Measurements from ENCODE around the gene C10orf53. TPM values are rescaled to one million over a fixed set of nuclear protein-coding genes. Genes with fewer than 3 reads are reported as not detected.

C10orf53 gene
- total and polyA plus RNA-seq, 2 experiments from 2014 or later = not detected

DNA sequence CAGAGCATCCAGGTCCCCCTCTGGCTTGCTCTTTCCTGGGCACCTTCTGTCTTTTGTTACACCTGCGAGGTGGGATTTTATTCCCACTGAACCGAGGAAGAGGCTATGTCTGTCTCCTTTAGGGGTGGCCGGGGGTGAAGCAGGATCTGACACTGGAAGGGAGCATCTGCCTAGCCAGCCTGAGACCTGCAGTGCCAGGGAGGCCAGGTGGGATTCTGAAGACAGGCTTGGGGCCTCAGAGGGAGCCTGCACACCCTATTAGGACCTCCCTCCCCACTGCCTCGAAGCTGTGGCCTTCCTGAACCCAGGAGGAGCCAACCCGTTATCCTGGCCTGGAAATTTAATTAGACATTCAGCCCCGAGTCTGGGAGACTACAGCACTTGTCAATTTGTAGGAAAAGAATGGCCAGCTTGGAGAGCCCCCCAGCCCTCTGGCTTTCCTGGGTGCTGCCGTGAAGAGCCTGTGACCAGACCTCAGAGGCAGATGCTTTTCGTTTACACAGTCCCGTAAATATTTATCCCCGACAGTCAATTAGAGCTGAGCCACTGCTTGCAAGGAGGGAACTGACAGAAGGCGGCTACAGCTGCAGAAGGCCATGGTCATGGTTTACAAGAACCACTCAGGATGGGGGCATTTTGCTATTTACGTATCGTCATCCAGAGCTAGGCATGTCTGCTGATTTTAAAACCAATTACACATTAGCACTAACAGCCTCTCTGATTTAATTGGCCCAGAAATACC lies 46.0 kb upstream of the C10orf53 start:
- no peak for DNase-seq (ENCODE audit: low spot score)
- TF ChIP-seq, protein P1, sequence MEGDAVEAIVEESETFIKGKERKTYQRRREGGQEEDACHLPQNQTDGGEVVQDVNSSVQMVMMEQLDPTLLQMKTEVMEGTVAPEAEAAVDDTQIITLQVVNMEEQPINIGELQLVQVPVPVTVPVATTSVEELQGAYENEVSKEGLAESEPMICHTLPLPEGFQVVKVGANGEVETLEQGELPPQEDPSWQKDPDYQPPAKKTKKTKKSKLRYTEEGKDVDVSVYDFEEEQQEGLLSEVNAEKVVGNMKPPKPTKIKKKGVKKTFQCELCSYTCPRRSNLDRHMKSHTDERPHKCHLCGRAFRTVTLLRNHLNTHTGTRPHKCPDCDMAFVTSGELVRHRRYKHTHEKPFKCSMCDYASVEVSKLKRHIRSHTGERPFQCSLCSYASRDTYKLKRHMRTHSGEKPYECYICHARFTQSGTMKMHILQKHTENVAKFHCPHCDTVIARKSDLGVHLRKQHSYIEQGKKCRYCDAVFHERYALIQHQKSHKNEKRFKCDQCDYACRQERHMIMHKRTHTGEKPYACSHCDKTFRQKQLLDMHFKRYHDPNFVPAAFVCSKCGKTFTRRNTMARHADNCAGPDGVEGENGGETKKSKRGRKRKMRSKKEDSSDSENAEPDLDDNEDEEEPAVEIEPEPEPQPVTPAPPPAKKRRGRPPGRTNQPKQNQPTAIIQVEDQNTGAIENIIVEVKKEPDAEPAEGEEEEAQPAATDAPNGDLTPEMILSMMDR (IDR thresholded peaks at IDR 0.05; ENCODE audit: poor library complexity) = no peak
- no peak for TF ChIP-seq EZH2phosphoT487 (IDR thresholded peaks at IDR 0.05; ENCODE audit: low read depth, severe bottlenecking, unreplicated experiment)
- TF ChIP-seq EZH2 (IDR thresholded peaks at IDR 0.05; ENCODE audit: borderline replicate concordance) = no peak

DNA sequence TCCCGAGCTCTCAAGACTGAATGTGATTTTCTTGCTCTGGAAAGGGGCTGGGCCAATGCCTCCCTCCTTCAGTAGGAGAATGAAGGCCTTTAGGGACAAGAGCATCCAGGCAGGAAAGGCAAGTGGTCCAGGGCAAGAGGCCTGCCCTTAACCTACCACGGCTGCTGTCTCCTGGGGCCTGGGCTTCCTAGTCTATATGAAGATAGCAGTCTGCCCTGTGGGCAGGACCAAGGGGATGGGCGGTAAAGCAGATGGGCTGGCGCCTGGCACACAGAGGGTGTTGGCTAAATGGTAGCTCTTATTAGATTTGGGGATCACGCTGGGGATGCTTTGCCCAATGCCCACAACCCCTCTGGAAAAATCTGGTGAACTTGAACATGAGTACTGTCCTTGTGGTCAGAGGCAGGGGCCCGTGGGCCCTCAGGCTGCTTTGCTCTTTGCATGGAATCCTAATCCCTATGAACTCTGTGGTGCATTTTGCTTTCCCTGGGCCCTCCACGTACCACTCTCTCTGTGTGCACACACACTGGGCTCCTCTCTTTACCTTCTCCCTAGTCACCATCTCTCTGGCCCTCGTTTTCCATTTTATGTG lies 45.3 kb upstream of the C10orf53 start:
- H3K4me2 ChIP-seq = no peak overlapping the region
- no peaks in the 10 kb centered on the region for H3K4me1 ChIP-seq (ENCODE audit: insufficient read depth)
- H3K79me2 ChIP-seq = no peaks in the 10 kb centered on the region
- DNase-seq (ENCODE audit: low spot score) = no peak
- no peak overlapping the region for H2AFZ ChIP-seq
- no peaks in the 10 kb centered on the region for H3K9me3 ChIP-seq (ENCODE audit: low read depth)
- TF ChIP-seq, protein P1 (IDR thresholded peaks at IDR 0.05; ENCODE audit: poor library complexity) = no peak
- TF ChIP-seq EZH2phosphoT487 (IDR thresholded peaks at IDR 0.05; ENCODE audit: low read depth, severe bottlenecking, unreplicated experiment) (no peak), EZH2 (IDR thresholded peaks at IDR 0.05; ENCODE audit: borderline replicate concordance) (no peak)
- 77% methylated on average over 8 of the region's 8 CpGs for WGBS (ENCODE audit: low lambda C conversion rate, missing lambda C conversion rate)
- no peaks in the 10 kb centered on the region for H3K9me2 ChIP-seq (replicated peaks; ENCODE audit: insufficient read depth)
- no peaks in the 10 kb centered on the region for H4K20me1 ChIP-seq (ENCODE audit: insufficient read depth, poor library complexity, severe bottlenecking)
- no peak overlapping the region for H3K4me3 ChIP-seq
- no peaks in the 10 kb centered on the region for H3K36me3 ChIP-seq (replicated peaks; ENCODE audit: insufficient read depth, low read depth)
- no peak overlapping the region for H3K27ac ChIP-seq
- peaks cover 31% of the 10 kb centered on the region for H3K27me3 ChIP-seq

More for the DNA sequence above, 46.0 kb upstream of the C10orf53 start:
- Histone ChIP-seq H3K4me2 (no peak overlapping the region), H3K27me3 (peaks cover 24% of the 10 kb centered on the region), H4K20me1 (ENCODE audit: insufficient read depth, poor library complexity, severe bottlenecking) (no peaks in the 10 kb centered on the region), H3K9me3 (ENCODE audit: low read depth) (no peaks in the 10 kb centered on the region), H3K79me2 (no peaks in the 10 kb centered on the region), H3K27ac (no peak overlapping the region), H3K4me1 (ENCODE audit: insufficient read depth) (no peaks in the 10 kb centered on the region), H2AFZ (no peak overlapping the region), H3K36me3 (replicated peaks; ENCODE audit: insufficient read depth, low read depth) (no peaks in the 10 kb centered on the region), H3K4me3 (no peak overlapping the region), H3K9me2 (replicated peaks; ENCODE audit: insufficient read depth) (no peaks in the 10 kb centered on the region)
- 49% methylated on average over 13 of the region's 13 CpGs for WGBS (ENCODE audit: low lambda C conversion rate, missing lambda C conversion rate)

DNA sequence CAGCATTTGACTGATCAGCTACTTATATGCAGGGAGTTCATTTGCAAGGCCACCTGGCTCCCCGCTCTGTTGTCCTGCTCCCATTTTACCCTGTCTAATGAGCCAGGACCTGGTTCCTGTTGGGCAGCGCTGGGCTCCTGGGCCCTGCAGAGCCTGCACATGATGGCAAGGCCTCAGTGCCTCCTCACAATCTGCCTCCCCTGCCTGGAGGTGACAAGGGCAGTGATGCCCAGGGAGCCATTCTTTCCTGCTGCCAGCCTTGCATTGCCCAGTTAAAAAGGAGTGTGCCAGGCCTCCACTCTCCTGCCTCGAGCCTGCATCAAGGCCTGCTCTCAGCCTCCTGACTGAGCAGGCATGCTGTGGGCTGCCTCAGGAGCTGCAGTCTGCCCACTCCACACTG lies 37.1 kb upstream of the C10orf53 start:
- Histone ChIP-seq H2AFZ (no peak overlapping the region), H3K36me3 (replicated peaks; ENCODE audit: insufficient read depth, low read depth) (no peaks in the 10 kb centered on the region), H3K79me2 (no peaks in the 10 kb centered on the region), H3K9me2 (replicated peaks; ENCODE audit: insufficient read depth) (no peaks in the 10 kb centered on the region), H3K4me3 (no peak overlapping the region), H3K27me3 (peaks cover 34% of the 10 kb centered on the region), H3K27ac (no peak overlapping the region), H3K4me1 (ENCODE audit: insufficient read depth) (no peaks in the 10 kb centered on the region), H4K20me1 (ENCODE audit: insufficient read depth, poor library complexity, severe bottlenecking) (no peaks in the 10 kb centered on the region), H3K4me2 (no peak overlapping the region), H3K9me3 (ENCODE audit: low read depth) (no peaks in the 10 kb centered on the region)
- 96% methylated on average over 3 of the region's 3 CpGs for WGBS (ENCODE audit: low lambda C conversion rate, missing lambda C conversion rate)
- TF ChIP-seq EZH2phosphoT487 (IDR thresholded peaks at IDR 0.05; ENCODE audit: low read depth, severe bottlenecking, unreplicated experiment) = no peak
- TF ChIP-seq, protein P1 (IDR thresholded peaks at IDR 0.05; ENCODE audit: poor library complexity) = no peak
- TF ChIP-seq EZH2 (IDR thresholded peaks at IDR 0.05; ENCODE audit: borderline replicate concordance) = no peak
- no peak for DNase-seq (ENCODE audit: low spot score)

Measured in hepatocyte (in vitro differentiated cells).